HG03565 (cell line): Measurements from ENCODE around the gene DMGDH.

Source experiments
- ATAC-seq: cut with Tn5 transposase; IDR thresholded peaks from one replicate; pipeline ENCODE4 v1.9.1; 2021; ENCODE audit warnings: mild to moderate bottlenecking, moderate library complexity; ENCODE audit not compliant: unreplicated experiment

The DMGDH gene

DNA sequence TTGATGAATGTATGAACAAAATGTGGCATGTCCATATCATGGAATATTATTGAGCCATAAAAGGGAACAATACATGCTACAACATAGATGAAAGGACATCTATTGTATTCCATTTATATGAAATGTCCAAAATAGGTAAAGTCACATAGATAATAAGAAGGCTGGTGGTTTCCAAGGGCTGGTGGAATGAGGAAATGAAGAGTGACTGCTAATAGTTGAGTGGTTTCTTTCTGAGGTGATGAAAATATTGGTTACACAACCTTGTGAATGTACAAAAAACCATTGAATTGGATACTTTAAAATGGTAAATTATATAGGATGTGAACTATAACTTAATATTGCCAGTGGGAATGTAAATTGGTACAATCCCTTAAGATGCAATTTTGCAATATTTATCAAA lies 89.6 kb downstream of the DMGDH start:
- ATAC-seq: no peak

DNA sequence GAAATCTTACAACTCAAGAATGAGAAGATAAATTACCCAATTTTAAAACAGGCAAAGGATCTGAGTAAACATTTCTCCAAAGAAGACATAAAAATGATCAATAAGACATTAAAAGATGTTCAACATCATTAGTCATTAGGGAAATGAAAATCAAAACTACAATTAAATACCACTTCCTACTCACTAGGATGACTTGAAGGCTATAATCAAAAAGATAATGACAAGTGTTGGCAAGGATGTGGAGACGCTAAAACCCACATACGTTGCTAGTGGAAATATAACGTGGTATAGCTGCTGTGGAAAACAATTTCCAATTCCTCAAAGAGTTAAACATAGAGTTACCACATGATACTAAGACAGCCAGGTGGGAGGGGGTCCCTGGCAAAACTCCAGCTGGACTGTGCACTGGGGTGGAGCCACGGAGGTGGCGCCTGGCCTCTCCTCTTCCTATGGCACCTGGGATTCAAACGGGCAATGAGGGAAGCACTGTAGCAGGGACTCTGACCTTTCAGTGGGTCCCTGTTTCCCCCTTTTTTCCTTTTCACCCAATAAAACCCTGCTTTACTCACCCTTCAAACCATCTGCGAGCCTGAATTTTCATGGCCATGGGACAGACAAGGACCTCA lies 90.2 kb downstream of the DMGDH start:
- no peak for ATAC-seq

GRCh38 chr5:78975035-78975434 lies 94.4 kb downstream of the DMGDH start:
- ATAC-seq: no peak

DNA sequence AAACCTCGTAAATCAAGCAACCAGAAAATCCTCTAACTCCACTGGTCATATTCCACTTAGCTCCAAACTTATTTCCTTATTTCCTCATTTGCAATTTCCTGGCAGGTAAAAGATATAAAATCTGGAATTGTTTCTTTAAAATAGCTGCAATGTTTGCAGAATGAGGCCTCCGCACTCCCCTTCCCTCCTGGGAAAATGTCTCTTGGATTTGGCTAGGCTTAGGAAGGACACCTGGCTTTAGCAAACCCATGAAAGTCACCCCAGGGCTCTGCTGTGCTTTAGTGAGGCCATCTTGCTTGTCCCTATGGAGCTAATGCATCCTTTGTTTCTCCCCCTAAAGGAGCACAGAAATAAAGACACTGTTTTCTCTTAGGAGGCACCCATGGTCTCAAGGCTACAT lies 94.9 kb downstream of the DMGDH start:
- ATAC-seq: no peak

DNA sequence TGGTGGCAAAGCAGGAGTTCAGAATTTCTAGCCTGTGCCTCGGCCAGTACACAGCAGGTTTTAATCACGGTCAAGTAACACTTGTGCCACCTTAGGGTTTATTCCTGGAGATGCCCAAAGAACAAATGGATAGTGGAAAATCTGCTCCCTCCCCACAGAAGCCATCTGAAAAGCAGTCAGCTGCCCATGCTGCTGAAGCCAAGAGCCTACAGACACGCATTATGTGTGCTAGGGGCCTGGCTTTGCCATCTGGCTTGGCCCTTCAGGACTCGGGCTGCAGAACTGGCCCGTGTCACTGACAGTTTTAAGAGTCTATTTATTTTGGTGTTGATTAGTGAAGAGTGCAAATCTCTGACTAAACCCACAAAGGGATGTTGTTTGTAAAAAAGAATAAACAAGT lies 95.5 kb downstream of the DMGDH start:
- no peak for ATAC-seq

GRCh38 chr5:78972654-78973428 lies 96.6 kb downstream of the DMGDH start:
- no peak for ATAC-seq

- no peak for ATAC-seq
Measured at GRCh38 chr5:78971998-78972397, 97.5 kb downstream of the DMGDH start.

GRCh38 chr5:78968781-78969180 lies 100.7 kb downstream of the DMGDH start:
- ATAC-seq: no peak

GRCh38 chr5:78964889-78965288 lies 104.6 kb downstream of the DMGDH start:
- no peak for ATAC-seq

DNA sequence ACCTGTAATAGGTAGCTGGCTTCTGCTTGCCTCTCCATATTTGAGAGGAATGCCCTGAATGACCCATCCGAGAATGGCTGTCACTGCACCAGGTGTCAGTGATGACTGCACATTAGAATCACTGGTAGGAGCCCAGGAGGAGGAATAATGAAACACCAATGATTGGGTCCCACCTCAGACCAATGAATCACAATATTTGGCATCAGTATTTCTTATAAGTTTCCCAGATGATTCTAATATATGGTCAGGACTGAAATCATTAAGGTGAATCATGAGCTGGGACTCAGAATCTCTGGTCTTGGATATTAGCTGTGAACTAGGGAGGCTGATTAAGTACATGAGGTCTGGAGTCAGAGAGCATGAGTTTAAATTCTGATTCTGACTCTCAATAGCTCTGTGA lies 107.7 kb downstream of the DMGDH start:
- ATAC-seq: no peak

DNA sequence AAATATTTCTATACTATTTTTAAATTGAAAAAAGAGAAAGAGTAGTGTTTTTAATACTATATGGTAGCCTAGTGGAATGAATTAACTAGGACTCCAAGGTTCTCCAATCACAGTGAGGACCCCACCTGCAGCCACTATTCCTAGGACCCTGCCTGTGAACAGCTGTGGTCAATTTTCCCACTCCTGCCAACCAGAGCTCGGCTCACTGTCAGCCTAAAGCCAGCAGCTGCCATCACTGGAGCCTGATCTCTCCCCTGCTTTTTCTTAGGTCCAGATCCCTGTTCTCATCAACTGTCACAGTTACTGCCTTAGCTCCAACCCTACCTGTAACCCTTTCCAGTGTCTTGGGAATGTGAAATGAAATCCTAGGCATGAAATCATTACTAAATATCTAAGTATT lies 109.7 kb downstream of the DMGDH start:
- no peak for ATAC-seq

DNA sequence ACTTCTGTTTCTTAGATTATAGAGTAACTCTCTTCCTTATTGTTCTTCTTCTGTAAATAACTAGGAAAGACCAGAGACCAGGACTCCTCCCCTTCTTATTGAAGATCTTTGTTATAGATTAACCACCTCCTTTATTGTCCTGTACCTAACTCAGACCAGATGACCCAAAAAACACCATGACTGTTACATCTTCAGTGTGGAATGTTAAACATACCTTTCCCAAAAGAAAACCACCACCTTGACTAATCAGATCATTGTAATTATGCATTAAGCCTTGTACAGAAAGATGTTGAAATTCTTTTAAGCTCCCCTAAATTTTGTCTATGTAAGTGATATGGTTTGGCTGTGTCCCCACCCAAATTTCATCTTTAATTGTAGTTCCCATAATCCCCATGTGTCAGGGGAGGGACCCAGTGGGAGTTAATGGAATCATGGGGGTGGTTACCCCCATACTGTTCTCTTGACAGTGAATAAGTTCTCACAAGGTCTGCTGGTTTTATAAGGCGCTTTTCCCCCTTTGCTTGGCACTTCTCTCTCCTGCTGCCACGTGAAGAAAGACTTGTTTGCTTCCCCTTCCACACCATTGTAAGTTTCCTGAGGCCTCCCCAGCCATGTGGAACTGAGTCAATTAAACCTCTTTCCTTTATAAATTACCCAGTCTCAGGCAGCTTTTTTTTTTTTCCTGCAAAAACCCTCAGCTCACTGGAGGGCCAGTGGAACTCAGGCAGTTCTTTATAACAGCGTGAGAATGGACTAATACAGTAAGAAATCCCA lies 110.6 kb downstream of the DMGDH start:
- ATAC-seq: no peak

- ATAC-seq: no peak
Measured at GRCh38 chr5:78956901-78957300, 112.6 kb downstream of the DMGDH start.

GRCh38 chr5:78953092-78953800 lies 116.2 kb downstream of the DMGDH start:
- ATAC-seq: no peak
